HL-60 (cell line): ENCODE measurements around the gene KCNC1.
A peak's percentile ranks its signal among the peaks of the same experiment; 100 is the strongest.

Experiments
- POLR2AphosphoS5 ChIP-seq: IDR thresholded peaks from 2 replicates; pipeline ENCODE4 v1.6.1; 2012; ENCODE audit warnings: low read depth
- TF ChIP-seq, protein P1 (sequence below): IDR thresholded peaks from one replicate; pipeline ENCODE4 v1.5.1; 2011; ENCODE audit warnings: low read length, control low read depth, inconsistent platforms; ENCODE audit not compliant: insufficient read depth
- TF ChIP-seq, protein P2 (sequence below): IDR thresholded peaks from 2 replicates; pipeline ENCODE4 v1.6.1; 2012; ENCODE audit warnings: low read depth; ENCODE audit not compliant: insufficient replicate concordance

DNA sequence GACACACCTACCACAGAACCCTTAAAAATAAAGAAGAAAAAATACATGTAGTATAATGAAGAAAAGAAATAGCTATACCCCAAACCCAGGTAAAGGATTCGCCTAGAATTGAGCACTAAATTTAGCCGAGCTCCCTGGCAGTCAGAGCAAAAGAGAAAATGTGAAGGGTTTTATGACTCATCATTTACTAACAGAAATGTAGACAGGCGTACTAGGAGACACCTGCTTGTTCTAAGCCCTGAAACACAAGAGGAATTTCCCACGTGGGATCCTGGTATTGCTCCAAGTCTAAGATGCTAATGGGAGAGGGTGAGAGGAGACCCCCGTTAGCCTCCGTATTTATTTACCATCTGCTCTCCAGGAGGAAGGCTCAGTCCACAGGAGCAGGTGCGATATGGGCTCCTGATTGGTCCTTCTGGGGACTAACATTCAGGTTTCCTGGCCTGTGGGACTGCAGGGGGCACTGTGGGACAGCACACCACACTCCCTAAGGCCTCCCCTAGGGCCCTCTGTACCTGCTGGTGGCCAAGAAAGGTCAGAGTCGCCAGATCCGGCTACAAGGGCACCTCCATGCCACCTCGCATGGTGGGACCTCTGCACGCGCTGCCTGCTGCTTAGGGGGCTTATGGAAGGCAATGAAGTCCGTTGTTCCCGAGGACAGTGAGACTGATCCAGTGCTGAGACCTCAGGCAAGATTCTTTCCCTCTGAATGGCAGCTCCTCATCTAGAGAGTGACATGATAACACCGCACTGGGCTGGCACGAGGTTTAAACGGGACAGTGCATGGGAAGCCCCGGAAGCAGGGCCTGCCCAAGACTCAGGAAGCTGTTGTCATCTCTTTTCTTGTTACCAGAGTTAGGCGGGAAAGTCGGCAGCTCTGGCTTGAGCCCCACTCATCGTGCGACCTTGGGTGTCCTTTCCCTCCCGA is 25.8 kb downstream of the KCNC1 start:
- TF ChIP-seq, protein P1, sequence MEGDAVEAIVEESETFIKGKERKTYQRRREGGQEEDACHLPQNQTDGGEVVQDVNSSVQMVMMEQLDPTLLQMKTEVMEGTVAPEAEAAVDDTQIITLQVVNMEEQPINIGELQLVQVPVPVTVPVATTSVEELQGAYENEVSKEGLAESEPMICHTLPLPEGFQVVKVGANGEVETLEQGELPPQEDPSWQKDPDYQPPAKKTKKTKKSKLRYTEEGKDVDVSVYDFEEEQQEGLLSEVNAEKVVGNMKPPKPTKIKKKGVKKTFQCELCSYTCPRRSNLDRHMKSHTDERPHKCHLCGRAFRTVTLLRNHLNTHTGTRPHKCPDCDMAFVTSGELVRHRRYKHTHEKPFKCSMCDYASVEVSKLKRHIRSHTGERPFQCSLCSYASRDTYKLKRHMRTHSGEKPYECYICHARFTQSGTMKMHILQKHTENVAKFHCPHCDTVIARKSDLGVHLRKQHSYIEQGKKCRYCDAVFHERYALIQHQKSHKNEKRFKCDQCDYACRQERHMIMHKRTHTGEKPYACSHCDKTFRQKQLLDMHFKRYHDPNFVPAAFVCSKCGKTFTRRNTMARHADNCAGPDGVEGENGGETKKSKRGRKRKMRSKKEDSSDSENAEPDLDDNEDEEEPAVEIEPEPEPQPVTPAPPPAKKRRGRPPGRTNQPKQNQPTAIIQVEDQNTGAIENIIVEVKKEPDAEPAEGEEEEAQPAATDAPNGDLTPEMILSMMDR: peak; percentile 51
- TF ChIP-seq, protein P2, sequence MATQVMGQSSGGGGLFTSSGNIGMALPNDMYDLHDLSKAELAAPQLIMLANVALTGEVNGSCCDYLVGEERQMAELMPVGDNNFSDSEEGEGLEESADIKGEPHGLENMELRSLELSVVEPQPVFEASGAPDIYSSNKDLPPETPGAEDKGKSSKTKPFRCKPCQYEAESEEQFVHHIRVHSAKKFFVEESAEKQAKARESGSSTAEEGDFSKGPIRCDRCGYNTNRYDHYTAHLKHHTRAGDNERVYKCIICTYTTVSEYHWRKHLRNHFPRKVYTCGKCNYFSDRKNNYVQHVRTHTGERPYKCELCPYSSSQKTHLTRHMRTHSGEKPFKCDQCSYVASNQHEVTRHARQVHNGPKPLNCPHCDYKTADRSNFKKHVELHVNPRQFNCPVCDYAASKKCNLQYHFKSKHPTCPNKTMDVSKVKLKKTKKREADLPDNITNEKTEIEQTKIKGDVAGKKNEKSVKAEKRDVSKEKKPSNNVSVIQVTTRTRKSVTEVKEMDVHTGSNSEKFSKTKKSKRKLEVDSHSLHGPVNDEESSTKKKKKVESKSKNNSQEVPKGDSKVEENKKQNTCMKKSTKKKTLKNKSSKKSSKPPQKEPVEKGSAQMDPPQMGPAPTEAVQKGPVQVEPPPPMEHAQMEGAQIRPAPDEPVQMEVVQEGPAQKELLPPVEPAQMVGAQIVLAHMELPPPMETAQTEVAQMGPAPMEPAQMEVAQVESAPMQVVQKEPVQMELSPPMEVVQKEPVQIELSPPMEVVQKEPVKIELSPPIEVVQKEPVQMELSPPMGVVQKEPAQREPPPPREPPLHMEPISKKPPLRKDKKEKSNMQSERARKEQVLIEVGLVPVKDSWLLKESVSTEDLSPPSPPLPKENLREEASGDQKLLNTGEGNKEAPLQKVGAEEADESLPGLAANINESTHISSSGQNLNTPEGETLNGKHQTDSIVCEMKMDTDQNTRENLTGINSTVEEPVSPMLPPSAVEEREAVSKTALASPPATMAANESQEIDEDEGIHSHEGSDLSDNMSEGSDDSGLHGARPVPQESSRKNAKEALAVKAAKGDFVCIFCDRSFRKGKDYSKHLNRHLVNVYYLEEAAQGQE: no peak
- no peak for TF ChIP-seq POLR2AphosphoS5
